Stimulated activated naive B cell treated with anti-CD40 and anti-IgM and Interleukin-4, amounts not matched to agents 10 μg/mL and 1 μg/mL and 100 μg/mL, for 72 hours (primary cell): ENCODE data around the gene OR4D9.
A peak's percentile ranks its signal among the peaks of the same experiment; 100 is the strongest.

Experiments used
- ATAC-seq, 2 donors: fragments of 150-1000 bp; cut with Tn5 transposase; replicated peaks; 2 replicates each; pipeline ENCODE4 v1.10.0; 2021; ENCODE audit warnings: moderate library complexity in 1 of 2
- DNase-seq: peaks from one replicate; pipeline ENCODE4 v3.0.0; 2021
- H3K27ac Mint-ChIP-seq: one replicate; pipeline ENCODE4 v1.8.0; 2022; ENCODE audit warnings: mild to moderate bottlenecking, mixed read lengths
- H3K27me3 Mint-ChIP-seq, 2 donors: one replicate each; pipeline ENCODE4 v1.8.0; 2022; ENCODE audit warnings: mixed read lengths in 2 of 2
- H3K36me3 Mint-ChIP-seq, 2 donors: one replicate each; pipeline ENCODE4 v1.8.0; 2022; ENCODE audit warnings: mixed read lengths in 2 of 2, mild to moderate bottlenecking in 1 of 2
- H3K4me1 Mint-ChIP-seq, 2 donors: one replicate each; pipeline ENCODE4 v1.8.0; 2022; ENCODE audit warnings: mixed read lengths in 2 of 2, mild to moderate bottlenecking in 1 of 2
- H3K4me3 Mint-ChIP-seq, 2 donors: one replicate each; pipeline ENCODE4 v1.8.0; 2022; ENCODE audit warnings: mild to moderate bottlenecking in 2 of 2, mixed read lengths in 2 of 2, moderate library complexity in 1 of 2
- H3K9me3 Mint-ChIP-seq, 2 donors: one replicate each; pipeline ENCODE4 v1.8.0; 2022; ENCODE audit warnings: mixed read lengths in 2 of 2, mild to moderate bottlenecking in 1 of 2

OR4D9 gene

GRCh38 chr11:59556115-59556916 lies 45.0 kb downstream of the OR4D9 start:
- ATAC-seq (peak; percentile 35 to 39), DNase-seq (peak; percentile 68)
- peaks cover 3 to 9% of the 10 kb centered on the region in 2 donors for H3K36me3 Mint-ChIP-seq
- peaks cover 34 to 54% of the 10 kb centered on the region in 2 donors for H3K4me1 Mint-ChIP-seq
- peak overlapping the region; percentile 74 to 88 for H3K4me3 Mint-ChIP-seq
- peaks cover 7 to 16% of the 10 kb centered on the region in 2 donors for H3K27me3 Mint-ChIP-seq
- peak overlapping the region; percentile 96 for H3K27ac Mint-ChIP-seq
- H3K9me3 Mint-ChIP-seq: peaks cover 0 to 4% of the 10 kb centered on the region in 2 donors

- ATAC-seq (peak in 1 of 2 donors; percentile 22), DNase-seq (no peak)
- Mint-ChIP-seq H3K9me3 (peaks cover 0 to 4% of the 10 kb centered on the region in 2 donors), H3K27ac (peak overlapping the region; percentile 94), H3K36me3 (peaks cover 3 to 9% of the 10 kb centered on the region in 2 donors), H3K4me1 (peaks cover 33 to 53% of the 10 kb centered on the region in 2 donors), H3K27me3 (peaks cover 7 to 16% of the 10 kb centered on the region in 2 donors), H3K4me3 (peak overlapping the region; percentile 80)
These were observed 45.6 kb downstream of the OR4D9 start for GRCh38 chr11:59556917-59557348.

DNA sequence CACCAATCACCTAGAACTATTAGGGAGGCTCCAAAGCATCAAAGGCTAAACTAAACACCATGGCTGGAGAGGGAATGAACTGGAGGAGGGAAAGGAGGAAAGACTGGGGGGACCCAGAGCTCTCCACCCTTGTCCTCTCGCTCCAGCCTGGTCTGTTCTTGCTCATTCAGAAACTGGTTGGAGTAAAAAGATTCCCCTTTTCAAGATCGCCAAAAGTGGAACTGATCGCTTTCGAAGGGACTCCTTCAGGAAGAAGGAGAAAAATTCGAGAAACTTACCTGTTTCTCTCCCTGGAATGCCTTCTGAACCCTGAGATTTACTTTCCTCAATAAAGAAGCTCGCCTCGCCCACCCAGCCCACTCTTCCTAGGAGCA lies 46.9 kb downstream of the OR4D9 start:
- peaks cover 0 to 4% of the 10 kb centered on the region in 2 donors for H3K9me3 Mint-ChIP-seq
- H3K4me3 Mint-ChIP-seq: peak overlapping the region in 1 of 2 donors; percentile 30
- H3K4me1 Mint-ChIP-seq: peaks cover 32 to 53% of the 10 kb centered on the region in 2 donors
- H3K36me3 Mint-ChIP-seq: peaks cover 3 to 9% of the 10 kb centered on the region in 2 donors
- no peak for ATAC-seq
- H3K27me3 Mint-ChIP-seq: peaks cover 7 to 16% of the 10 kb centered on the region in 2 donors
- no peak overlapping the region for H3K27ac Mint-ChIP-seq
- DNase-seq: no peak

- peaks cover 30 to 38% of the 10 kb centered on the region in 2 donors for H3K4me1 Mint-ChIP-seq
These were observed 48.5 kb downstream of the OR4D9 start for GRCh38 chr11:59559886-59560285.

DNA sequence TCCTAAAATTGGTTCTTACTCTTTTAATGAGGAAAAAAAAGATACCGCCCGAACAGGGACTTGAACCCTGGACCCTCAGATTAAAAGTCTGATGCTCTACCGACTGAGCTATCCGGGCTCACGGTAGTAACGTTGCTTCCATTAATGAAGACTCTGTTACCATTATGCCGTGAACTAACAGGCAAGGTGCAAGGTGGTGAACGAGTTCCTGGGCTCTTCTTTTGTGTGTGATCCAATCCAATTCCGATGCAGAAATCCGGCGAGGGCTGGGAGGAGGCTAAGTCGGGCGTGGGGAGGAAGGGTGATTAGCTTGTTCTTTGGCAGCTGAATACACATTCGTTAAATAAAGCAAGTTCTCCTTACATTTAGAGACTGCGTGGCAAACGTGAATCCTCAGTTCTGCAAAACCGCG lies 49.0 kb downstream of the OR4D9 start:
- Mint-ChIP-seq H3K9me3 (peaks cover 0 to 4% of the 10 kb centered on the region in 2 donors), H3K27ac (peak overlapping the region; percentile 100), H3K4me3 (peak overlapping the region; percentile 84 to 92), H3K36me3 (peaks cover 3 to 9% of the 10 kb centered on the region in 2 donors), H3K4me1 (peaks cover 30 to 38% of the 10 kb centered on the region in 2 donors), H3K27me3 (peaks cover 7 to 11% of the 10 kb centered on the region in 2 donors)
- peak; percentile 72 for DNase-seq
- ATAC-seq: peak; percentile 50 to 63

More at GRCh38 chr11:59559886-59560285, 48.5 kb downstream of the OR4D9 start:
- H3K27me3 Mint-ChIP-seq: peaks cover 7 to 11% of the 10 kb centered on the region in 2 donors
- peaks cover 0 to 4% of the 10 kb centered on the region in 2 donors for H3K9me3 Mint-ChIP-seq
- H3K36me3 Mint-ChIP-seq: peaks cover 3 to 9% of the 10 kb centered on the region in 2 donors
- H3K27ac Mint-ChIP-seq: peak overlapping the region; percentile 100
- DNase-seq (no peak), ATAC-seq (peak; percentile 1)
- peak overlapping the region; percentile 84 to 92 for H3K4me3 Mint-ChIP-seq

GRCh38 chr11:59560702-59561473 lies 49.5 kb downstream of the OR4D9 start:
- Mint-ChIP-seq H3K4me1 (peaks cover 27 to 38% of the 10 kb centered on the region in 2 donors), H3K4me3 (peak overlapping the region; percentile 84 to 92), H3K9me3 (peaks cover 0 to 4% of the 10 kb centered on the region in 2 donors), H3K36me3 (peaks cover 3 to 9% of the 10 kb centered on the region in 2 donors), H3K27me3 (peaks cover 7 to 11% of the 10 kb centered on the region in 2 donors), H3K27ac (peak overlapping the region; percentile 100)
- ATAC-seq: peak; percentile 52 to 70
- peak; percentile 70 for DNase-seq

- Mint-ChIP-seq H3K9me3 (peaks cover 0 to 4% of the 10 kb centered on the region in 2 donors), H3K27me3 (peaks cover 7 to 11% of the 10 kb centered on the region in 2 donors), H3K4me3 (no peak overlapping the region), H3K4me1 (peaks cover 19 to 28% of the 10 kb centered on the region in 2 donors), H3K36me3 (peaks cover 3 to 4% of the 10 kb centered on the region in 2 donors), H3K27ac (no peak overlapping the region)
- no peak for DNase-seq
- no peak for ATAC-seq
These were observed 51.0 kb downstream of the OR4D9 start for GRCh38 chr11:59562292-59562691.
